Fibroblast of lung (primary cell): ENCODE data around the gene PIMREG. TPM values are rescaled to one million over a fixed set of nuclear protein-coding genes. Genes with fewer than 3 reads are reported as not detected.

Experiments
- DNase-seq, 2 donors: peaks; one replicate each; pipeline versions ENCODE4 v3.0.0 to v3.0.0-alpha.2; 2010; ENCODE audit warnings: low read depth in 2 of 2
- H2AFZ ChIP-seq: 2 replicates; pipeline ENCODE4 v1.5.1; 2012; ENCODE audit warnings: low read length, control low read depth, inconsistent platforms
- H3K27ac ChIP-seq: 2 replicates; pipeline ENCODE4 v1.5.1; 2011; ENCODE audit warnings: low read length, control low read depth; ENCODE audit not compliant: insufficient read depth
- H3K27me3 ChIP-seq: 2 replicates; pipeline ENCODE4 v1.5.1; 2011; ENCODE audit warnings: mild to moderate bottlenecking, low read length; ENCODE audit not compliant: control insufficient read depth, insufficient read depth
- H3K36me3 ChIP-seq: 2 replicates; pipeline ENCODE4 v1.5.1; 2011; ENCODE audit warnings: low read length; ENCODE audit not compliant: control insufficient read depth, insufficient read depth
- H3K4me1 ChIP-seq: 2 replicates; pipeline ENCODE4 v1.5.1; 2011; ENCODE audit warnings: low read length; ENCODE audit not compliant: control insufficient read depth, insufficient read depth; ENCODE audit errors: extremely low read depth
- H3K4me2 ChIP-seq: 2 replicates; pipeline ENCODE4 v1.5.1; 2011; ENCODE audit warnings: low read length, control low read depth; ENCODE audit not compliant: insufficient read depth; ENCODE audit errors: extremely low read depth
- H3K4me3 ChIP-seq, 4 experiments: fragments of 200-600 bp in 1 of 4; sonication (generic) in 1 of 4; replicated peaks in 1 of 4; 2 replicates each; pipeline ENCODE4 v1.5.1; 2011 to 2016; ENCODE audit warnings: low read length in 4 of 4, low read depth in 3 of 4, mild to moderate bottlenecking in 3 of 4, control low read depth in 2 of 4, inconsistent platforms in 1 of 4, mixed read lengths in 1 of 4; ENCODE audit not compliant: insufficient read depth in 1 of 4; ENCODE audit errors: control extremely low read depth in 1 of 4
- H3K79me2 ChIP-seq: 2 replicates; pipeline ENCODE4 v1.5.1; 2012; ENCODE audit warnings: mild to moderate bottlenecking, low read length, inconsistent platforms; ENCODE audit not compliant: control insufficient read depth, insufficient read depth
- H3K9ac ChIP-seq: 2 replicates; pipeline ENCODE4 v1.5.1; 2011; ENCODE audit warnings: mild to moderate bottlenecking, low read length, control low read depth; ENCODE audit not compliant: insufficient read depth
- H3K9me3 ChIP-seq: 2 replicates; pipeline ENCODE4 v1.5.1; 2012; ENCODE audit warnings: low read depth, low read length; ENCODE audit not compliant: control insufficient read depth, insufficient read depth
- H4K20me1 ChIP-seq: 2 replicates; pipeline ENCODE4 v1.5.1; 2011; ENCODE audit warnings: low read length; ENCODE audit not compliant: control insufficient read depth, insufficient read depth; ENCODE audit errors: extremely low read depth
- EZH2 ChIP-seq: IDR thresholded peaks from 2 replicates; pipeline ENCODE4 v1.5.1; 2012; ENCODE audit warnings: low read length, control low read depth, mild to moderate bottlenecking; ENCODE audit errors: missing control alignments
- polyA plus RNA-seq, 2 donors: library from polyadenylated mRNA; depleted of rRNA in 1 of 2; stranded (reverse) in 1 of 2; unstranded in 1 of 2; fragments of >200 nt; gene quantifications; 2 replicates each; pipeline ENCODE4 v1.2.1, GENCODE V29; 2011 to 2012; ENCODE audit warnings: missing spikeins in 1 of 2
- total RNA-seq: library from RNA; depleted of rRNA; stranded (reverse); fragments of >200 nt; gene quantifications from 2 replicates; pipeline ENCODE4 v1.2.1, GENCODE V29; 2014
- TF ChIP-seq, protein P1 (sequence below), 2 donors: IDR thresholded peaks in 1 of 2; conservative IDR thresholded peaks in 1 of 2; 1 replicate in 1 of 2; 2 replicates in 1 of 2; pipeline ENCODE4 v1.5.1; 2011 to 2012; ENCODE audit warnings: low read length in 2 of 2, control low read depth in 1 of 2, inconsistent platforms in 1 of 2, low read depth in 1 of 2, mild to moderate bottlenecking in 1 of 2

Gene PIMREG
- total and polyA plus RNA-seq, 2 donors (not counting 1 experiment from before 2014, with no cell fraction given), result 6.5 to 10.6 TPM

DNA sequence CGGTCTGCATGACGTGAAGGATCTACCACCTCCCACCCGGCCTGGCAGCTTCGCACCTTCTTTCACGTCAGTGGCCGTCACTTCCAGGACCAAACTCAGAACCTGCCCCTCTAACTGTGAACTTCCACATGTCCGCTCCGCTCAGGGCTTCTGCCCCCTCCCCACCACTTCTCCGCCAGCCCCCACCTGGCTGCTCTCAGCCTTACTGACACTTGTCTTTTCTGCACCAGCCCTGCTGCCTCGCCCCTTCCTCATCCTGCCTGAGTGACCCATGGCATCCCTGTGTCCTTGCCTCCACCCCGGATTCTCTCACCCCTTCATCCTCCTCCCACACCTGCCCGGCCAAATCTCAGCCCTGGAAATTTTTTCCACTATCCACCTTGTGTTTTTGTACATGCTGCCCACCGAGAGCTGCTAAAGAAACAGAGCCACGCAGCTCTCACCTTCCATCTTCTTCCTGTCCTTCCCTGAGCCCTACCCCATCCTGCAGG is 14.2 kb downstream of the PIMREG start:
- no peak for DNase-seq
- Histone ChIP-seq H3K79me2 (no peaks in the 10 kb centered on the region), H4K20me1 (no peaks in the 10 kb centered on the region), H3K4me3 (no peak overlapping the region), H2AFZ (no peak overlapping the region), H3K9ac (no peak overlapping the region), H3K9me3 (no peaks in the 10 kb centered on the region), H3K36me3 (no peaks in the 10 kb centered on the region), H3K4me2 (no peak overlapping the region), H3K4me1 (peaks cover 9% of the 10 kb centered on the region), H3K27me3 (peaks cover 3% of the 10 kb centered on the region), H3K27ac (no peak overlapping the region)
- TF ChIP-seq, protein P1, sequence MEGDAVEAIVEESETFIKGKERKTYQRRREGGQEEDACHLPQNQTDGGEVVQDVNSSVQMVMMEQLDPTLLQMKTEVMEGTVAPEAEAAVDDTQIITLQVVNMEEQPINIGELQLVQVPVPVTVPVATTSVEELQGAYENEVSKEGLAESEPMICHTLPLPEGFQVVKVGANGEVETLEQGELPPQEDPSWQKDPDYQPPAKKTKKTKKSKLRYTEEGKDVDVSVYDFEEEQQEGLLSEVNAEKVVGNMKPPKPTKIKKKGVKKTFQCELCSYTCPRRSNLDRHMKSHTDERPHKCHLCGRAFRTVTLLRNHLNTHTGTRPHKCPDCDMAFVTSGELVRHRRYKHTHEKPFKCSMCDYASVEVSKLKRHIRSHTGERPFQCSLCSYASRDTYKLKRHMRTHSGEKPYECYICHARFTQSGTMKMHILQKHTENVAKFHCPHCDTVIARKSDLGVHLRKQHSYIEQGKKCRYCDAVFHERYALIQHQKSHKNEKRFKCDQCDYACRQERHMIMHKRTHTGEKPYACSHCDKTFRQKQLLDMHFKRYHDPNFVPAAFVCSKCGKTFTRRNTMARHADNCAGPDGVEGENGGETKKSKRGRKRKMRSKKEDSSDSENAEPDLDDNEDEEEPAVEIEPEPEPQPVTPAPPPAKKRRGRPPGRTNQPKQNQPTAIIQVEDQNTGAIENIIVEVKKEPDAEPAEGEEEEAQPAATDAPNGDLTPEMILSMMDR (conservative IDR thresholded peaks at IDR 0.05 in 1 of 2, IDR thresholded peaks at IDR 0.05 in 1 of 2; ENCODE audit: low read depth in 1 of 2, low read length in 2 of 2), result no peak
- TF ChIP-seq EZH2, result no peak

GRCh38 chr17:6460531-6461161 is 16.4 kb downstream of the PIMREG start:
- TF ChIP-seq, protein P1 (conservative IDR thresholded peaks at IDR 0.05 in 1 of 2, IDR thresholded peaks at IDR 0.05 in 1 of 2; ENCODE audit: low read depth in 1 of 2, low read length in 2 of 2), result no peak
- TF ChIP-seq EZH2, result no peak
- Histone ChIP-seq H3K27ac (no peak overlapping the region), H3K79me2 (no peaks in the 10 kb centered on the region), H3K4me2 (no peak overlapping the region), H3K36me3 (no peaks in the 10 kb centered on the region), H3K9me3 (no peaks in the 10 kb centered on the region), H3K4me1 (peaks cover 9% of the 10 kb centered on the region), H3K27me3 (no peaks in the 10 kb centered on the region), H3K4me3 (no peak overlapping the region), H4K20me1 (no peaks in the 10 kb centered on the region), H3K9ac (no peak overlapping the region), H2AFZ (no peak overlapping the region)
- no peak for DNase-seq

DNA sequence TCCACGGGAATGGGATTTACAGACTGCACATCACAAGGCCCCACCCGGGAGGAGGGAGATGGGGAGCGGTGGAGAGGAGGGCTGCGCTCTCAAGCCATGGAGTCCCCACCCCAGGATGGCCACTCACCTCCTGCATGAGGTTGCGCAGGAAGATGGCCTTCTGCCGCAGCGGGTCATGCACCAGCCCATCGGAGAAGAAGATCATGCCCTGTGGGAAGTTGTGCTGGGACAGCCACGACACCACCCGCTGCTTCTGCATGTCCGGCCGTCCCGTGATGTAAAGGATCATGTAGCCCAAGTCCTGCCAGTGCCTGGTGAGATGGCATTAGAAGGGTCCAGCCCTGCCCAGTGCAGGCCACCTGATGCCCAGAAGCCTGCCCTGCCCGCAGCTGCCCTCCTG is 17.0 kb downstream of the PIMREG start:
- no peak overlapping the region for H3K9ac ChIP-seq
- H3K27ac ChIP-seq, result no peak overlapping the region
- H3K36me3 ChIP-seq, result no peaks in the 10 kb centered on the region
- H4K20me1 ChIP-seq, result no peaks in the 10 kb centered on the region
- H2AFZ ChIP-seq, result no peak overlapping the region
- H3K4me3 ChIP-seq, result no peak overlapping the region
- H3K79me2 ChIP-seq, result no peaks in the 10 kb centered on the region
- no peak for DNase-seq
- H3K9me3 ChIP-seq, result no peaks in the 10 kb centered on the region
- H3K4me2 ChIP-seq, result no peak overlapping the region
- peaks cover 9% of the 10 kb centered on the region for H3K4me1 ChIP-seq
- no peaks in the 10 kb centered on the region for H3K27me3 ChIP-seq
- TF ChIP-seq EZH2, result no peak
- TF ChIP-seq, protein P1 (conservative IDR thresholded peaks at IDR 0.05 in 1 of 2, IDR thresholded peaks at IDR 0.05 in 1 of 2; ENCODE audit: low read depth in 1 of 2, low read length in 2 of 2), result no peak
